RWPE2 (cell line): ENCODE measurements around the gene ACSL6.

ENCODE experiments used
- ATAC-seq: fragments of 200-7000 bp; cut with Tn5 transposase; 3 replicates; pipeline ENCODE4 v1.9.1; 2021; ENCODE audit warnings: low read depth
- DNase-seq: peaks from one replicate; pipeline ENCODE4 v3.0.0-alpha.2; 2020; ENCODE audit warnings: low spot score
- H3K27ac ChIP-seq: fragments of 450-650 bp; 2 replicates; pipeline ENCODE4 v1.5.1; 2017; ENCODE audit warnings: mild to moderate bottlenecking; ENCODE audit not compliant: poor library complexity, severe bottlenecking
- H3K27me3 ChIP-seq: fragments of 250-450 bp; sonication (Bioruptor Pico); 2 replicates; pipeline ENCODE4 v1.5.1; 2021; ENCODE audit warnings: mild to moderate bottlenecking, moderate library complexity; ENCODE audit not compliant: insufficient read depth, poor library complexity, severe bottlenecking
- H3K36me3 ChIP-seq: fragments of 250-450 bp; sonication (Bioruptor Pico); 2 replicates; pipeline ENCODE4 v1.5.1; 2020; ENCODE audit warnings: low read depth, mild to moderate bottlenecking, moderate library complexity
- H3K4me1 ChIP-seq: fragments of 250-450 bp; sonication (Bioruptor Pico); 2 replicates; pipeline ENCODE4 v1.5.1; 2021; ENCODE audit warnings: mild to moderate bottlenecking, moderate library complexity; ENCODE audit not compliant: insufficient read depth, poor library complexity, severe bottlenecking
- H3K4me3 ChIP-seq: fragments of 250-450 bp; sonication (Bioruptor Pico); 2 replicates; pipeline ENCODE4 v1.5.1; 2021; ENCODE audit warnings: mild to moderate bottlenecking, moderate library complexity; ENCODE audit not compliant: severe bottlenecking
- H3K9me3 ChIP-seq: fragments of 250-450 bp; sonication (Bioruptor Pico); 2 replicates; pipeline ENCODE4 v1.5.1; 2021; ENCODE audit warnings: mild to moderate bottlenecking, moderate library complexity; ENCODE audit not compliant: severe bottlenecking
- TF ChIP-seq, protein P1 (sequence below): fragments of 450-650 bp; IDR thresholded peaks from one replicate; pipeline ENCODE4 v1.5.1; 2017; ENCODE audit warnings: mild to moderate bottlenecking, moderate library complexity; ENCODE audit not compliant: poor library complexity, severe bottlenecking

Gene ACSL6

DNA sequence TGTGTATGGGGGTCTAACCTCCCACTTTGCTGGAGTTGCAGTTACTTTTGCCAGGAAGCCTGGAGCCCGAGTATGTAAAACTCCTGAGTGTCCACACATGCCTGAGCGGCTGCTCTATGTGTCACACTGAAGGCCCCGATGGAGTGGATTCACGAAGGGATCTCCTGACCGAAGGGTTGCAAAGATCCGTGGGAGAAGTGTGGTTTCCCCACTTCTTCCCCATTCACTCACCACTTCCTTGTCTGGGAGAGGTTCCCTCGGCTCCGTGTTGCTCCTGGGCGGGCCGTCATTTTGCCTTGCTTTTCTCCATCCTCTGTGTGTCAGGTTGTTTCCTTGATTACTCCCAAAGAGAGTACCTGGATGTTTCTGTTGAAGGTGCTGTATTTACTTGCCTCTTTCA is 32.7 kb upstream of the ACSL6 start:
- Histone ChIP-seq H3K4me1 (no peaks in the 10 kb centered on the region), H3K27me3 (peaks cover 14% of the 10 kb centered on the region), H3K36me3 (no peaks in the 10 kb centered on the region), H3K9me3 (no peaks in the 10 kb centered on the region), H3K4me3 (no peak overlapping the region), H3K27ac (no peak overlapping the region)
- ATAC-seq (no peak), DNase-seq (no peak)
- TF ChIP-seq, protein P1, sequence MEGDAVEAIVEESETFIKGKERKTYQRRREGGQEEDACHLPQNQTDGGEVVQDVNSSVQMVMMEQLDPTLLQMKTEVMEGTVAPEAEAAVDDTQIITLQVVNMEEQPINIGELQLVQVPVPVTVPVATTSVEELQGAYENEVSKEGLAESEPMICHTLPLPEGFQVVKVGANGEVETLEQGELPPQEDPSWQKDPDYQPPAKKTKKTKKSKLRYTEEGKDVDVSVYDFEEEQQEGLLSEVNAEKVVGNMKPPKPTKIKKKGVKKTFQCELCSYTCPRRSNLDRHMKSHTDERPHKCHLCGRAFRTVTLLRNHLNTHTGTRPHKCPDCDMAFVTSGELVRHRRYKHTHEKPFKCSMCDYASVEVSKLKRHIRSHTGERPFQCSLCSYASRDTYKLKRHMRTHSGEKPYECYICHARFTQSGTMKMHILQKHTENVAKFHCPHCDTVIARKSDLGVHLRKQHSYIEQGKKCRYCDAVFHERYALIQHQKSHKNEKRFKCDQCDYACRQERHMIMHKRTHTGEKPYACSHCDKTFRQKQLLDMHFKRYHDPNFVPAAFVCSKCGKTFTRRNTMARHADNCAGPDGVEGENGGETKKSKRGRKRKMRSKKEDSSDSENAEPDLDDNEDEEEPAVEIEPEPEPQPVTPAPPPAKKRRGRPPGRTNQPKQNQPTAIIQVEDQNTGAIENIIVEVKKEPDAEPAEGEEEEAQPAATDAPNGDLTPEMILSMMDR = no peak

DNA sequence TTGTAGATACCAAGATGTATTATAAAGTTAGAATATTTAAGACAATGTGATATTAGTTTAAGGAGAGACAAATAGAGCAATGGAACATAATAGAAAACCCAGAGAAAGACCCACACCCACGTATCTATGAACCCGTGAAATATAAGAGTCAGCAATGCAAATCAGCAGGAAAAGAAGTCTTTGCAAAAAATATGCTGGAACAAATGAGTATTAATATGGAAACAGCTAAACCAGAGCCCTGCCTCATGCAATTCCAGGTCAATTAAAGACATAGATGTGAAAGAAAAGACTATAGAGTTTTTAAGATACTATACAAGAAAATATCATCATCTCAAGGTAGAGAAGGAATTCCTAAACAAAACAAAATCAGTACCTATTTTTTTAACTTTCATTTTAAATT is 25.9 kb upstream of the ACSL6 start:
- H3K27me3 ChIP-seq = peaks cover 44% of the 10 kb centered on the region
- no peaks in the 10 kb centered on the region for H3K36me3 ChIP-seq
- H3K4me1 ChIP-seq = no peaks in the 10 kb centered on the region
- H3K4me3 ChIP-seq = no peak overlapping the region
- peaks cover 5% of the 10 kb centered on the region for H3K9me3 ChIP-seq
- TF ChIP-seq, protein P1 = no peak
- no peak for DNase-seq
- no peak overlapping the region for H3K27ac ChIP-seq
- no peak for ATAC-seq

DNA sequence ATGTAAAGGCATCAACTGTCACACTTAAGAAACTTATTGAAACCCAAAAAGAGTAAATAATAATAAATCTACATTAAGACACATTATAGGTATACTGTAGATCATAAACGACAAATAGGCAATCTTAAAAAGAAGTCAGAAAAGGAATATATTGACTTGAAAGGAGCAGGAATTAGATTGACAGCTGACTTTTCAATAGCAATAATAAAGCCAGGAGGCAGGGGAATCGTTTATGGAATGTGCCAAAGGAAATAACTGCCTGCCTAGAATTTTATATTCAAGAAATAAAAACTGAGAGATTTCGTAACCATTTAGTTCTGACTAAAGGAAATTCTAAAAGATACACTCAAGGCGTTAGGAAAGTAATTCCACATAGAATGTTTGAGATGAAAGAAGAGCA is 21.7 kb upstream of the ACSL6 start:
- Histone ChIP-seq H3K4me1 (no peaks in the 10 kb centered on the region), H3K27me3 (peaks cover 33% of the 10 kb centered on the region), H3K9me3 (peaks cover 5% of the 10 kb centered on the region), H3K27ac (no peak overlapping the region), H3K36me3 (no peaks in the 10 kb centered on the region), H3K4me3 (no peak overlapping the region)
- TF ChIP-seq, protein P1 = no peak
- ATAC-seq = no peak
- no peak for DNase-seq

- peaks cover 5% of the 10 kb centered on the region for H3K9me3 ChIP-seq
- H3K4me1 ChIP-seq = no peaks in the 10 kb centered on the region
- no peaks in the 10 kb centered on the region for H3K36me3 ChIP-seq
- DNase-seq = no peak
- H3K4me3 ChIP-seq = no peak overlapping the region
- no peak for ATAC-seq
- TF ChIP-seq, protein P1 = no peak
- H3K27me3 ChIP-seq = peaks cover 29% of the 10 kb centered on the region
- H3K27ac ChIP-seq = no peak overlapping the region
These were observed 20.7 kb upstream of the ACSL6 start for GRCh38 chr5:132032196-132032595.

GRCh38 chr5:132030610-132031009 is 19.2 kb upstream of the ACSL6 start:
- DNase-seq (no peak), ATAC-seq (no peak)
- no peak overlapping the region for H3K27ac ChIP-seq
- TF ChIP-seq, protein P1 = no peak
- peaks cover 5% of the 10 kb centered on the region for H3K9me3 ChIP-seq
- no peaks in the 10 kb centered on the region for H3K36me3 ChIP-seq
- peaks cover 15% of the 10 kb centered on the region for H3K27me3 ChIP-seq
- no peaks in the 10 kb centered on the region for H3K4me1 ChIP-seq
- no peak overlapping the region for H3K4me3 ChIP-seq
